G401 (cell line): Measurements from ENCODE around the gene RAB6D. TPM values are rescaled to one million over a fixed set of nuclear protein-coding genes. Genes with fewer than 3 reads are reported as not detected.
"Not testable (repeated sequence)": the region's sequence is repeated elsewhere in the genome, so short reads cannot be mapped to it uniquely, and the experiment has no call there.

Experiments used
- DNase-seq: peaks from one replicate; pipeline ENCODE4 v3.0.0-alpha.2; 2015; ENCODE audit warnings: low spot score
- in situ Hi-C: cut with HindIII; loops from 2 replicates; pipeline ENCODE4 v1.10.0; 2016; ENCODE audit warnings: low sequenced_read_pairs, mixed read lengths
- total RNA-seq: library from RNA; depleted of rRNA; stranded (reverse); fragments of >200 nt; shearing (Covaris generic); gene quantifications from 2 replicates; pipeline ENCODE4 v1.2.3, GENCODE V29; 2014; rRNA removed

Gene RAB6D
- 0.06 TPM in 1 of 2 replicates, not detected in the other for total RNA-seq

DNA sequence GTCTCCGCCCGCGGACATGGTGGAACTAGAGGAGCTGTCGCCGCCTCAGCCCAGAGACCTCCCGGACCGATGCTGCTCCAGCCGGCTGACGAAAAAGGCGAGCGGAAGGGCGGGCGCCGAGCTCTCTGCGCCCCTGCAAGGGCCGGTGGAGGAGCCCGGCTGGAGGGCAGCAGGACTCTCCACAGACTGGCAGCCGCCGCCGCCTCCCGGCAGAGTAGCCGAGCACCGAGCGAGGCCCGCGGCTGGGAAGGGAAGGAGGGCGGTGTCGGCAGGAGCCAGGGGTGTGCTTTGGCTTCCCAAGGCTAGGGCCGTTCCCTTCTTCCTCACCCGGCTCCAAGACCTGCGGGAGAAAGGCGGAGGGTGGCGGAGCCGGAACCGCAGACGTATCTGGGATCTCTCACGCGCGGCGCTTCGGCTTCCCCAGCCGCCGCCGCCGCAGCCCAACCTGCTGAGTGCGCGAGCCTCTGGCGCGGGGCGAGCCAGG is at the start of gene RAB6D:
TSS of gene RAB6D (minus strand) at position 466 of the 484 bp plus-strand sequence. CDS start at position 18, 448 bp downstream.
- DNase-seq, in situ Hi-C loops: not testable (repeated sequence)

DNA sequence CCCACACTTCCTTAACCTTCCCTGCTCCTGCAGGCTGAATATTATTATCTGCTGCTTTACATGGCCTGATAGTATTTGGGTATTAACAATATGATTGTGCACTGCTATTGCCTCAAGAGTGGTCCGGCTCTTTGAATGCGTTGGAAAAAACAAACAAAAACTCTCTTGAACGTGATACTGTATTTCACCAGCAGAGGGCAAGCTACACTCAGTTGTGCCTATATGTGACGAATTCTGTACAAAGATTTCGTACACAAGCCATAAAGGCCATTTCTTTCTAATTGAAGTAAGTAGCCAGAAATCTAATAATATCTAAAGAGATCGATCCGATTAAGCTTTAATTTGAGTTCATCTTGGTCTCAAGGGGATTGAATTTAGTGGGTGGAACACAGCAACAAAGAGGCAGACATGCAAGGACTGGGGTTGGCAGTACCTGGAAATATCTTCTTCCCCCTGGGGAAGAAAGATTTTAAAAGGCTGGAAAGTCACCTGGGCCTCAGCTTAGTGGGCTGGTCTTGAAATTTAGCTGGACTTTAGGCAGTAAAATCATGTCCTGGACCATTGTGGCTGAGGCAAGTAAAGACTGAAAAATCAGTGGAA is 49.3 kb upstream of the RAB6D start:
- peak; percentile 66 for DNase-seq
- in situ Hi-C loops: no loop called here

DNA sequence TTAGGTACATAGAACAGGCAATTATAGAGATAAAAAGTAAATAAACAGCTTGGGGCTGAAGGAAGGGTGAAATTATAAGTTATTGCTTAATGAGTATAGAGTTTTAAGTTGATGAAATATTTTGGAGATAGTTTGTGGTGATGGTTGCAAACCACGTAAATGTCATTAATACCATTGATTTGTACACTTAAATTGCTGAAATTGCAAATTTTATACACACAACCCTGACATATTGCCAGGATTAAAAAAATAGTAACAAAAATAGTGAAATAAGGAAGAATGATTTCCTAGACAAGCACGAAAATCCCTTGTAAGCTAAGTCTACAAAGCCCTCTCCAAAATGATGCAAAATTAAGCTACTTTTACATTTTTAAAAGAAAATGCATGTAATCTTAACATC is 46.2 kb upstream of the RAB6D start:
- in situ Hi-C loops: no loop called here

DNA sequence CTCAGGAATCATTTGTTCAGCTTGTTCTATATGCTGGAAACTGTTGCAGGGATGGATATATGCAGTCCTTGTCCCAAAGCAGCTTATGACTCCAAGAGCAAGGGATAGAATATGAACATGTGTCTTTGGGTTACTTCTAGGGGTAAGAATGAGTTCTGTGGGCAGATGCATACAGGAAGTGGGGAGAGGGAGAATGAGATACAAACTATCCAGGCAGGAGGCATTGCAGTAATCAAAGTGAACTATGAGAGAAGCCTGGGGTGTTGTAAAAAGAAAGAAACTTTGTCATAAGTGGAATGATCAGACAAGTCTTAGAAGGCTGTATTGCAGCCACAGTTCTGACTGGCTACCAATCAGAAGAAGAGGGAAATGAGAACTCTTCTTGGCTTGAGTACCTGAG is 44.8 kb upstream of the RAB6D start:
- in situ Hi-C loops: no loop called here
- no peak for DNase-seq

More for the DNA sequence above, 46.2 kb upstream of the RAB6D start:
- no peak for DNase-seq

DNA sequence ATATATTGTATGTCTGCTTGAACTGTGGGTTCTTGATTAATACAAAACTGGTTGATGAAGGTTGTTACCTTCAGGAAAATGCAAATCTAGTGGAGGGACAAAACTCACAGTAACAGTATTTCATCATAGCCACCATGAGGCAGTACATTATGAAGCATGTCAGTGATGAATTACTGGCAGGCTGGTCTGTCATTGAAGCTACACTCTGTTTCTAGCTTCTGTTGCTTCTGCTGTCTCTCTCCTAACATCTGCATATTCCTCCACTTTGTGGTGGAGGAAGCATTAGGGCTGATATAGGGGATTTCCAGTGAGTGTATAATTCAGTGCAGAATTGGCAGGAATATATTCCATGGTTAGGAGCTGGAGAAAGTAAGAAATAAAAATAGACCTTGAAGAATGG is 44.2 kb upstream of the RAB6D start:
- DNase-seq: no peak
- in situ Hi-C loops: no loop called here

DNA sequence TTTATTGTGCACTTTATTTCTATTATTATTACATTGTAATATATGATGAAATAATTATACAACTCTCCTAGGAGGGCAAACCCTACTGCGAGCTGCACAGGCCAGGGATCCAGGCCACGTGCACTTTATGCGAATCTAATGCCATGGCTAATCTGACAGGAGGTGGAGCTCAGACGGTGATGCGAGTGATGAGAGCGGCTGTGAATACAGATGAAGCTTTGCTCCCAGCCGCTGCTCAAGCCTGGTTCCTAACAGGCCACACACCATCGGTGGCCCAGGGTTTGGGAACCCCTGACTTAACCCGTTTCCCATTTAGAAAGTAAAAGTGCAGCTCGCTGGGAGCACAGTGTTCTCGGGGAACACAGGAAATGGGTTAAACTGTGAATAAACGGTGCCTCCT is 40.8 kb upstream of the RAB6D start:
- no peak for DNase-seq
- in situ Hi-C loops: no loop called here

DNA sequence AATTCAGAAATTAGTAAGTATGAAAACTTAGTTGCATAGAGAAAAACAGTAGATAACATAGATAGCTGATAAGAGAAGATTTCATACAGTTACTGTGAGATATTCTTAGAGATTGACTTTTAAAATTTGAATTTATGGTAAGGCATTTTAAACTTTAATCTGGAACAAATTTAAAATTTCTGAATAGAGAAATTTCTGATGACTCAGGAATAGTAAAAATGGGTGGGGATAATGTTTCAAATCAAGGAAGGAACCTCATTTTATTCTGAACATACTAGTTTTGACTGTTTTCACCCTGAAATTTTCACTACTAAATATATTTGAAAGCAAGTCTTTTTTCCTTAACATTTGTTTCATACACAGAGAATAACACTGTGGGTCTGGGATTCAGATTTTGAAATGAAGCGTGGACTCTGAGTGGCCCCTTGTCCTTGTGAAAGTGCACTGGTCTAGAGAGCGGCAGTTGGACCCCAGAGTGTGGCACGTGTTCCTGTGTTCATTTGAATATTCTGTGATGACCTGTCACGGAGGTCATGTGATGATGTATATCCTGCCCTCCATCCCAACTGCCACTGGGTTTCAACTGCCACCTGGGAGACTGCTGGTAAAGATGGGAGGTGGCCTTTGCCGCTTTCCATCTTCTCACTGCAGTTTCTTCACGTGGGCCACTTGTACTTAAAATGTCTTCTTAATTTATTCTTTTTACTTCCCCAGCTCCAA is 38.5 kb upstream of the RAB6D start:
- in situ Hi-C loops: no loop called here
- no peak for DNase-seq

DNA sequence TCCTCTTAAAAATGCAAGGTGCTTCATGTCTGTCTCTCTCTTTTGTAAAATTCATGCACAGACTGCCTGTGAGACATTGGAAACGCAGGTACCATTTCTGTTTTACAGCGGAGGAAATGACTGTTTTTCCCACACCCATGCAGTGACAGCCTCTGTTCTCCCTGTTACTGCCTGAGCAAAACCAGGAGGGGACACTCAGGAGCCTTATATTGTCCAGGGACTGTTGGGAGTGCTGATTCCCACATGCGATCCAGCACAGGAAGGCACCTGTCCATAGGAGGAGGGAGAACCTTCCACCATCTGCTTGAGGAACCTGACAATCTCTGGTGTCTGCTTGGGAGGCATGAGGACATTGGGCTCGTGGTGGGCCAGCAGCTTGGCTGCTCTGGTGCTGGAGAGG is 36.9 kb upstream of the RAB6D start:
- no peak for DNase-seq
- in situ Hi-C loops: no loop called here

DNA sequence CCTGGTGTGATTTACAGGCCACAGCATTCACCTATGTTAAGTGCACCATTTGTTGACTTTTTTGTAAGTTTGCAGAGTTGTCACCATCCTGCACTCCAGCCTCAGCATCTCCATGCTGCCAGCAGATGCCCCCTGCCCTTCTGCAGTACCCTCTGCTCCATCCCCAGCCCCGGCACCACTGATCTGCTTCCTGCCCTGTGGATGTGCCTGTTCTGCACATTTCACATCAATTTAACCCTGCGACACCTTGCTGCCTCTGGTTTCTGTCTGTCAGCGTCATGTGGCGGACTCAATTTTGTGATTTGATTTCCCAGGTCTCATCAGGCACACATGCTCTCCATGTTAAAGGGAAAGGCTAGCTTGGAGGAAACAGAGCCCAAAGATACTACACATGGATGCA is 36.5 kb upstream of the RAB6D start:
- DNase-seq, in situ Hi-C loops: not testable (repeated sequence)

DNA sequence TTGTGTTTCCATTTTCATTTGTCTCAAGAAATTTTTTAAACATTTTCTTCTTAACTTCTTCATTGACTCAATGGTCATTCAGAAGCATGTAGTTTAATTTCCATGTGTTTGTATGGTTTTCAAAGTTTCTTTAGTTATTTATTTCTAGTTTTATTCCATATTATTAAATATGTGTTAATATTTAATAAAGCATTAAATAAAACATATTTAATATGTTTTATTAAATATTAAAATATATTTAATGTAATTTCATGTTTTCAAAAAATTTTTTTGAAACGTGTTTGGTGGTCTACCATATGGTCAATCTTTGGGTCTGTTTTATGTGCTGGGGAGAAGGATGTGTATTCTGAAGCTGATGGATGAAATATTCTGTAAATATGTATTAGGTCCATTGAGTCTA is 32.2 kb upstream of the RAB6D start:
- in situ Hi-C loops, DNase-seq: not testable (repeated sequence)

DNA sequence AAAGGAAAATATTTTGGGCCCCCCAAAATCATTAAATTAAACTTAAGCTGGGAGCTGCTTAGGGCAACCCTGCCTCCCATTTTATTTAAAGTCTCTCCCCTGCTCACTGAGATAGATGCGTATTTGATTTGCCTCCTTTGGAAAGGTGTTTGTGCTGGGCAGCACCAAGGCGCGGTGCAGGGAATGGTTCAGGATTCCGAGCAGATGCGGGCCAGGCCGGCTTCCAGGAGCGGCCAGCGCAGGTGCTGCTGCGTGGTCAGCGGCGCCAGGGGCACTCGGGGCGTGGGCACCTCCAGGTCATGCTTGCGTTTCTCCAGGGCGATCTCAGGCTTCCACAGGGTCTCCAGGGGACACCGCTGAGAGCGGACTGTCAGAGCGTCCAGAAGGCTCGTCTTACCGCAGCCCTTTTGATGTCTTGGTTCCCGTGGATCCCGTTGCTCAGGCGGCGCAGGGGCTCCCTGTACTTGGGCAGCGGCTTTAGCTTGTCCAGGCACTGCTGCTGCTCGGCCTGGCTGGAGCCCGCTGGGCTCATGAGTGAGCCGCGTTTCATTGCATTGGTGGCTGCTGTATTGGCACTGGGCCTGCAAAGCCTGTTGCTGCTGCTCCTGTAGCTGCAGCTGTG is 31.2 kb upstream of the RAB6D start:
- DNase-seq: not testable (repeated sequence)

DNA sequence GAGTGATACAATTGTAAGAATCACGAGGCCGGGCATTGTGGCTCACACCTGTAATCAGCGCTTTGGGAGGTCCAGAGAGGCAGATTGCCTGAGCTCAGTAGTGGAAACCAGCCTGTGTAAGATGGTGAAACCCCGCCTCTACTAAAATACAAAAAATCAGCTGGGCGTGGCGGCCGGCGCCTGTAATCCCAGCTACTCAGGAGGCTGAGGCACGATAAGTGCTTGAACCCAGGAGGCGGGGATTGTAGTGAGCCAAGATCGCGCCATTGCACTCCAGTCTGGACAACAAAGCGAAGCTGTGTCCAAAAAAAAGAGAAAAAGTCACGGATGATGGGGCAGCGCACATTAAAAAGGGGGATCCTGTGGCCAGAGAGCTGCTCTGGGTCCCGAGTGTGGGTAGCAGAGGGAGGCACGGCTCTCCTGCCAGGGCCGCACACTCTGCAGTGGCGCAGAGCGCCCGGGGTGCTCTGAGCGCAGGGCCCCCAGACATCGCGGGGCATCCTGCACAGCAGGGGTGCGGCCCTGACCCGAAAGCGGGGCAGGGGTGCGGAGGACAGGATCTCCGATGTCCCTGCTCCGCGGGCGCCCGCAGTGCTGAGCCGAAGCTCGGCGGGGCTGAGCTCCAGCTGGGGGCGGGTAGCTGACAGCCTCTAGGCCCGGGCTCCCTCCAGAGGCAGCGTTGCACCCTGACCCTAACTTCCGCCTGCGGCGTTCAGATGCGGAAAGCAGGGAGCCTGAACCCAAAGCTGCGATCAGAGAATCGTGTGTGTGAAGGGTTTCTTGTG is 30.4 kb upstream of the RAB6D start:
- no peak for DNase-seq
- in situ Hi-C loops: no loop called here

More for the DNA sequence above, 31.2 kb upstream of the RAB6D start:
- in situ Hi-C loops: not testable (repeated sequence)

DNA sequence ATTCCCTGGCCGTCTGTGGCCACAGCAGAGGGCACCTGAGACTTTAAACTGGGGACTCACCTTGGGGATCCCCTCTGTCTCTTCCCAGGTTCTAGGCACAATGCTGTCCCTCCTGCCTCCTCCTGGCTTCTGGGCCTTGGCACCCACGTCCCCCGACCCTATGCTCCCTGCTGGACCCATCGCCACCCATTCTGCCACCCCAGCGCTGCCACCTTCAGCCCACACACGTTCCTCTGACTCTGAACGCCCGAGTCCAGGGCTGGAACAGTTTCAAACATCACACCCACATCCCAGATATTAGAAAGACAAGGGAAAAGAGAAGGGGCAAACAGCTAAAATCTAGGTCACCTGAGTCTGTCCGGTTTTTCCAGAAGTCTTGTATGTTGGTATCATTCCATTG is 28.0 kb upstream of the RAB6D start:
- DNase-seq, in situ Hi-C loops: not testable (repeated sequence)

DNA sequence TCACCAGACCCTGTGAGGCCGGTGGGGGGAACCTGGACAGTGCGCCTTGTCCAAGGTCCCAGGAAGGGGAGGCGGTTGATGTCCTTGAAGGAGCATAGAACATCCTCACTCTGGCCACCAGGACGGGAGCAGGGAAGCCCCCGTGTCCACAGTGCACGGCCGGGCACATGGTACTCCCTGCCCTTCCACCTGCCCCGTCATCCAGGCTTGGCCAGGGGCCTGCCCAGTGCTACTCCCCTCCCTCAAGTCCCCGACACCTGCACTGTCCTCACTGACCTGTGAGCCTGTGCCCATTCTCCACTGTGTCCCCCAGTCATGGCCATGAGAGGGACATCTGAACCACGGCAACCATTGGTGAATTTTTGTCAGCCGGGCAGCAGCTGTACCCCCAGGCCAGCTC is 27.5 kb upstream of the RAB6D start:
- DNase-seq, in situ Hi-C loops: not testable (repeated sequence)

DNA sequence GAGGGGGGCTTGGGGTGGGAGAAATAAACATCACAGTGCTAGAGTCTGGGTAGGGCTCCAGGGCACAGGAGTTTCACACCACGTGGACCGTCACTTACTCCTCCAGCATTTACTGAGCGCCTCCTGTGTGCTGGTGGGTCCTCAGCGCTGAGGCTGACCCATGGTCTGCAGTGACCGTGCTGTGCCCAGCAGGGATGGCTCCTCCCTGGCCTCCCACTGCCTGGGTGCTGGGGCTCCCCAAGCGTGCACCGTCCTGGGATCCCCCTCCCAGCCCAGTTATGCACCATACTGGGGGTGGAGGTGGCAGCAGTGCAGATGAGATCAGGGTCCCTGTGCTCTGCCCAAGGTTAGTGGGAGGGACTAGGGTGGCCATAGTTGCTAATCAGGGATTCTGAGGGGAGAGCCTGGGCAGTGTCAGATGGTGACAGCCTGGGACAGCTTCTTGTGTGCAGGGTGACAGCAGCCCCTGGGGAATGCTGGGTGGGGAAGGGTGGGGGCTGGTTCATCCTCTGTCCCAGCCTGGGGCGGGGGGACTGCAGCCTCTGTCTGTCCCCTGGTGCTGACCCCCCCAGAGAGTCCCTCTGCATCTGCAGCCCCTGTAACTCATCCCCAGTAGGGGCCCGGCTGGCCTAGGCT is 26.6 kb upstream of the RAB6D start:
- in situ Hi-C loops, DNase-seq: not testable (repeated sequence)

DNA sequence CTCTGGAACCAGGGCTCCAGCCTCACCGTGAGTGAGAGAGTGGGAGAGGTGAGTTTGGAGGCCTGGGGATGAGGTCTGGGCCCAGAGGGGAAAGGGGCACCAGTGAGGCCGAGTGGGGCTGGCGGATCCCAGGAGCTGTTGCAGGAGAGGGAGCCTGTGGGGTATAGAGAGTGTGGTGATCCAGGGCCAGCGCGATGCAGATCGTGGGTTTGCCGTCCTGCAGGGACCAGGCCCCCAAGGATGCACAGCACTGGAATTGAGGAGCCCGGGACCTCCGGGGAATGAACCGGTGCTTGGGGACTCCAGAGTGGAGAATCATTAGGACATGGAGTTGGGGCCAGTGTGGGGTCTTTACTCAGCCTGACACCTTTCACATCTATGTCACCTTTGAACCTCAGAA is 25.7 kb upstream of the RAB6D start:
- in situ Hi-C loops: no loop called here
- no peak for DNase-seq

DNA sequence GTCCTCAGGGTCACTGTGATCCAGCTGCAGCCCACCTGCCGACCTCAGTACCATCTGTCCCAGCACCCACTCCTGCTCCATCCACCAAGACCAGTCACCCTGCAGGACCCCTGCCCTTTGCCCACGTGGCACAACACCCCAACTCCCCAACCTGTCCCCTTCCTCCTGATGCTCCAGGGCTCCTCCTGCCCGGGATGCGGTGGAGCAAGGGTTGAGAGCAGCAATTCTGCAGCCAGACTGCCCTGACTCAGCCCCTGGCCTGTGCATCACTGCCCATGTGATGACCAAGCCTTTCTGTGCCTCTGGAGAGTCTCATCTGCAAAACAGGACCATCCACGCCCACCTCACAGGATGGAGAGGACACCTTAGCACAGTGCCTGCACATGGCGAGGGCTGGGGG is 24.9 kb upstream of the RAB6D start:
- in situ Hi-C loops, DNase-seq: not testable (repeated sequence)

DNA sequence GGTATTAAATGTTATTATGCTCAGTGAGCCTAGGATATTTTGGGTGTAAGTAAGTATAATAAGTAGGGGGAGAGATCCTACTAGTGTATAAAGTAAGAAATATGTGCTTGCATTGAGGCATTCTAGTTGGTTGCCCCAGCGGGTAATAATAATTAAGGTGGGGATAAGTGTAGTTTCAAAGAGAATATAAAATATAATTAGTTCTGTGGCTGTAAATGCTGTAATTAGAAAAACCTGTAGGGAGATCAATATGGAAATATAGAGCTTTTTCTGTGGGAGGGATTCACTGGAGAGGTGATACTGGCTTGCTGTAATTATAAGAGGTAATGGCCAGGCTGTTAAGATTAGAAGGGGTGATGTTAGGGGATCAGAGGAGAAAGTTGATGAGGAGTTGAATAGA is 9.1 kb upstream of the RAB6D start:
- DNase-seq, in situ Hi-C loops: not testable (repeated sequence)

DNA sequence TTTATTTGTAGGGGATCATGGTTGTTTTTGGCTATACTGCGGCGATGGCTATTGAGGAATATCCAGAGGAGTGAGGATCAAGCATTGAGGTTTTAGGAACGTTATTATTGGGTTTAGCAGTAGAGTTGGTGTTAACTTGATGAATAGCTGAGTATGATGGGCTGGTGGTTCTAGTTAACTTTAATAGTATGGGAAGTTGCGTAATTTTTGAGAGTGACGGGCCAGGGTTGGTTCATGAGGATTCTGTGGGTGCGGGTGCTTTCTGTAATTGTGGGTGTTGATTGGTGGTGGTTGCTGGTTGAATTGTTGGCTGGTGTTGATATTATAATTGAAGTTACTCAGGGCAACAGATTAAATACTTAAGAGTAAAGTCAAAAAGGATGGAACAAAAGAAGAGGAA is 6.0 kb upstream of the RAB6D start:
- DNase-seq: no peak
- in situ Hi-C loops: no loop called here
